PFSK-1 (cell line): ENCODE data around the gene NXN.

ENCODE experiments used
- POLR2AphosphoS5 ChIP-seq: IDR thresholded peaks from 2 replicates; pipeline ENCODE4 v1.6.1; 2012; ENCODE audit warnings: low read depth, mild to moderate bottlenecking, control low read depth, low read length, moderate library complexity
- TAF1 ChIP-seq: IDR thresholded peaks from 2 replicates; pipeline ENCODE4 v1.6.1; 2012; ENCODE audit warnings: low read length, control low read depth, borderline replicate concordance; ENCODE audit not compliant: insufficient read depth

GRCh38 chr17:826778-827177, 152.8 kb downstream of the NXN start:
- TF ChIP-seq POLR2AphosphoS5 (no peak), TAF1 (no peak)
